Esophagus muscularis mucosa (tissue), 4 donors: ENCODE measurements around the gene INPP5F.

Experiments used
- EP300 ChIP-seq: sonication (generic); formaldehyde crosslinking; IDR thresholded peaks from one replicate; pipeline ENCODE4 v1.6.1; 2017; ENCODE audit warnings: antibody characterized with exemption
- POLR2A ChIP-seq: fragments of 450-650 bp; IDR thresholded peaks from one replicate; pipeline ENCODE4 v1.6.1; 2017; ENCODE audit warnings: antibody characterized with exemption, moderate library complexity, mild to moderate bottlenecking, low read depth
- POLR2AphosphoS5 ChIP-seq, 2 donors: sonication (generic); formaldehyde crosslinking; IDR thresholded peaks; one replicate each; pipeline ENCODE4 v1.6.1; 2017; ENCODE audit warnings: antibody characterized with exemption in 2 of 2
- TF ChIP-seq, protein P1 (sequence below), 3 experiments: fragments of 200-600 bp in 2 of 3; fragments of 450-650 bp in 1 of 3; sonication (generic) in 2 of 3; IDR thresholded peaks; one replicate each; pipeline ENCODE4 v1.5.1; 2017 to 2019; ENCODE audit warnings: antibody characterized with exemption in 3 of 3, mild to moderate bottlenecking in 2 of 3, moderate library complexity in 1 of 3

DNA sequence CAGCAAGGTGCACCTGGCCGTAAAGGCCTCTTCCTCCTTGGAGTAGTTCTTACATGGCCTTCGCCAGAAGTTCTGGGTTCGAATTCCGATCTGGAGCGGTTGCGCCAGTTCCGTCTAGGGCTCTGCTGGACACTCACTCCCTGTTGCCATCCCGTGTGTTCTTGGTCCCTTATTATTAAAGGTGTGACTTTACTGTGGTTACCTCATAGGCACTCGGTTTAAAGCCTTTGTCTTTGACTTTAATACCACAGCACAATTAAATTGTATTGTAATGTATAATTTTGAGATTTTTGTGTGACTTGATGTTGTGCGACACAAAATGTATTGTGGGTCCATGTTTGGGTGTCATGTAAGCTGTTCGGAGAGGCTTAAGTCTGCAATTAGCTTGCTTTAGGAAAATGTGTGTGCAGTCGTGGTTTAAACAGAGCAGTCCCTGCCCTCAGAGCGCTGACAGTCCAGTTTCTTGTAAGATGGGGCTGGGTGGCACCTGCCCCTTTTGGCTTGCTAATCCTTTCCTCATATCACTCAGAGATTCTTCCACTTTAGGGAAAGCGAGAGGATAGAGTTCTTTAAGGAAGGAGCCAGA is 919 bp downstream of the INPP5F start:
- TF ChIP-seq POLR2A, result no peak
- TF ChIP-seq, protein P1, sequence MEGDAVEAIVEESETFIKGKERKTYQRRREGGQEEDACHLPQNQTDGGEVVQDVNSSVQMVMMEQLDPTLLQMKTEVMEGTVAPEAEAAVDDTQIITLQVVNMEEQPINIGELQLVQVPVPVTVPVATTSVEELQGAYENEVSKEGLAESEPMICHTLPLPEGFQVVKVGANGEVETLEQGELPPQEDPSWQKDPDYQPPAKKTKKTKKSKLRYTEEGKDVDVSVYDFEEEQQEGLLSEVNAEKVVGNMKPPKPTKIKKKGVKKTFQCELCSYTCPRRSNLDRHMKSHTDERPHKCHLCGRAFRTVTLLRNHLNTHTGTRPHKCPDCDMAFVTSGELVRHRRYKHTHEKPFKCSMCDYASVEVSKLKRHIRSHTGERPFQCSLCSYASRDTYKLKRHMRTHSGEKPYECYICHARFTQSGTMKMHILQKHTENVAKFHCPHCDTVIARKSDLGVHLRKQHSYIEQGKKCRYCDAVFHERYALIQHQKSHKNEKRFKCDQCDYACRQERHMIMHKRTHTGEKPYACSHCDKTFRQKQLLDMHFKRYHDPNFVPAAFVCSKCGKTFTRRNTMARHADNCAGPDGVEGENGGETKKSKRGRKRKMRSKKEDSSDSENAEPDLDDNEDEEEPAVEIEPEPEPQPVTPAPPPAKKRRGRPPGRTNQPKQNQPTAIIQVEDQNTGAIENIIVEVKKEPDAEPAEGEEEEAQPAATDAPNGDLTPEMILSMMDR (IDR thresholded peaks at IDR 0.05), result no peak
- no peak for TF ChIP-seq POLR2AphosphoS5 (IDR thresholded peaks at IDR 0.05)
- no peak for TF ChIP-seq EP300
